Stimulated activated naive CD4-positive, alpha-beta T cell (primary cell): Measurements from ENCODE around the gene HSPB1.
A peak's percentile ranks its signal among the peaks of the same experiment; 100 is the strongest.
"Not testable (repeated sequence)": the region's sequence is repeated elsewhere in the genome, so short reads cannot be mapped to it uniquely, and the experiment has no call there.

Experiments used
- DNase-seq, 6 experiments: peaks; one replicate each; lab custom pipeline; 2025; lab: John Stamatoyannopoulos, UW

HSPB1 gene

DNA sequence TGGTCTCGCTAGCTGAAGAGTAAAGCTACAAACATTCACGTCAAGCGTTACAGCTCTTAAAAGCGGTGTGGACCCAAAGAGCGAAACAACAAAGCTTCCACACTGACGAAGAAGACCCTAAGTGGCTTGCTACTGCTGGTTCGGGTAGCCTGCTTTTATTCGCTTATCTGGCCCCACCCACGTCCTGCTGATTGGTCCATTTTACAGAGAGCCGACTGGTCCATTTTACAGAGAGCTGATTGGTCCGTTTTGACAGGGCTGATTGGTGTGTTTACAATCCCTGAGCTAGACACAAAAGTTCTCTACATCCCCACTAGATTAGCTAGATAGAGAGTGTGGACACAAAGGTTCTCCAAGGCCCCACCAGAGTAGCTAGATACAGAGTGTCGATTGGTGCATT is 6.4 kb downstream of the HSPB1 start:
- not testable (repeated sequence) for DNase-seq

DNA sequence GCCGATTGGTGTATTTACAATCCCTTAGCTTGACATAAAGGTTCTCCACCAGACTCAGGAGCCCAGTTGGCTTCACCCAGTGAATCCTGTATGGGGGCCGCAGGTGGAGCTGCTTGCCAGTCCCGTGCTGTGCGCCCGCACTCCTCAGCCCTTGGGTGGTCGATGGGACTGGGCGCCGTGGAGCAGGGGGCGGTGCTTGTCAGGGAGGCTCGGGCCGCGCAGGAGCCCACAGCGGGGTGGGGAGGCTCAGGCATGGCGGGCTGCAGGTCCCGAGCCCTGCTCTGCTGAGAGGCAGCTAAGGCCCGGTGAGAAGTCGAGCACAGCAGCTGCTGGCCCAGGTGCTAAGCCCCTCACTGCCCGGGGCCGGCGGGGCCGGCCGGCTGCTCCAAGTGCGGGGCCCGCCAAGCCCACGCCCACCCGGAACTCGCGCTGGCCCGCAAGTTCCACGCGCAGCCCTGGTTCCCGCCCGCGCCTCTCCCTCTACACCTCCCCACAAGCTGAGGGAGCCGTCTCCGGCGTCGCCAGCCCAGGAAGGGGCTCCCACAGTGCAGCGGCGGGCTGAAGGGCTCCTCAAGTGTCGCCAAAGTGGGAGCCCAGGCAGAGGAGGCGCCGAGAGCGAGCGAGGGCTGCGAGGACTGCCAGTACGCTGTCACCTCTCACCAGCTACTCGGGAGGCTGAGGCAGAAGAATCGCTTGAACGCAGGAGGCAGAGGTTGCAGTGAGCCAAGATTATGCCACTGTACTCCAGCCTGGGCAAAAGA is 7.0 kb downstream of the HSPB1 start:
- DNase-seq, result not testable (repeated sequence)

DNA sequence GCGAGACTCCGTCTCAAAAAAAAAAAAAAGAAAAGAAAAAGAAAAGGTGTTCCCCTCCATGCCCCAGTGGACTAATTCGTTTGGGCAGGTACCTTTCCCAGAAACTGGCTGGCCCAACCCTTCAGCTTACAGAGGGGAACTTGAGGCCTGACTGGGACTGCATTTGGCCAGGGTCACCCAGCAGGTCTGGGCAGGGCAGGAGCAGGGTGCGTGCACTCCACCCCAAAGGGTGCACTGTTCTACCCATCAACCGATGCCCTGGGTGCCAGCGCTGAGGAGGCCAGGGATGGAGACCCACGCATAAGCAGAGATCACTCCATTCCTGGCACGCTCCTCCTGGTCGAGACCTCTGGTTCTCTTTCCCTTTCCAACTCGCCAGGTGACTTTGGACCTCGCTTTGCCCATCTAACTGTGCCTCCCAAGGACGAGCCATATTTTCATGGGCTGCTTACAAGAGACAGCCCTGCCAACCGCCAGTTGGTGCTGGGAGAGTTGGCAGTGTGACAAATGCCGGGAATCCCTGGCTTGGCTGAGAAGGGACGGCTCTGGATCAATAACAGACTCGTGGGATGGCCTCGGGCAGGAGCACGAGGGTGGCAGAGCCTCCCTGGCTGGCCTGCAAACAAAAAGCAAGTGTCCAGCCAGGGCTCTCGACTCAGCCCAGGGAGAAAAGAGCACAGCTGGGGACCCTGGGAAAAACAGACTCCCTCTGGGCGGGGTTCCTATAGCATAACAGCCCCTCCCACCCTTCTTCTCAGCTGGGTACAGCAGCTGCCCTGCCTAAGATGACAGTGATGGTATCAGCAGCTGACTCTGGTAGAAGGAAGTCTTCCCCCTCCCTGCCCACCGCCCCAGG is 7.9 kb downstream of the HSPB1 start:
- no peak for DNase-seq

DNA sequence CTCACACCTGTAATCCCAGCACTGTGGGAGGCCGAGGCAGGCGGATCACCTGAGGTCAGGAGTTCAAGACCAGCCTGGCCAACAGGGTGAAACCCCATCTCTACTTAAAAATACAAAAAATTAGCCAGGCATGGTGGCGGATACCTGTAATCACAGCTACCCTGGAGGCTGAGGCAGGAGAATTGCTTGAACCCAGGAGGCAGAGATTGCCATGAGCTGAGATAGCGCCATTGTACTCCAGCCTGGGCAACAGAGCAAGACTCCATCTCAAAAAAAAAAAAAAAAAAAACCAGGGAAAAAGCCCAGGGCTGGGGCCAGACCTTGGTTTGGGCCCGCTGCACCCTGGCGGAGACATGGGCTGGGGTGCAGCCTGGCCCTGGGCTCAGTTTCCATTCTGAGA is 9.4 kb downstream of the HSPB1 start:
- not testable (repeated sequence) for DNase-seq

DNA sequence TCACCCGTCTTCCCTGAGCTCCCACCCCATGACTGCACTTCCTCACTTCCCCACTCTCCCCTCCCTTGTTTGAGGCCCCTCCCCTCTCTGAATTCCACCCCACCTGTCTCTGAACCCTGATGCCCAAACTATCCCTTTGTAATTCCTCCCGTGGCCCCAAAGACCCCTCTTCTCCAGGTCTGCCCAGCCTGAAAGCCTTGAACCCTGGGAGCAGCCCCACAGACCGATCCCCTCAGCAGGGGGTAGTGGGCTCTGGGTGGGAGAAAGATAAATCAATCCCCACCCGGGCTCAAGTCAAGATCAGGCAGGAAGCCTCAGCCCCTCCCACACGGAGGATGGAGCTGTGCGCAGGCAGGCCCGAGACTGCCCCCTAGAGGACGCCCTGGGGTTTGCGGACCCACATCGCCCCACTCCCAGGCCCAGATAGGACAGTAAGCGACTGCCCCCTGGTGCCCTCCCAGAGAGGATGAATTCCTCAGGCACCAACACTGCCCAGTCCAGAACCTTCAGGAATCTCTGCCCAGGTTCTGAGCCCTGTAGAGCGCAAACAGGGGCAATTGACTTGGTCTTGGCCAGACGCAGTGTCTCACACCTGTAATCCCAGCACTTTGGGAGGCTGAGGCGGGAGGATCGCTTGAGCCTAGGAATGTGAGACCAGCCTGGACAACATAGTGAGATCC is 11.7 kb downstream of the HSPB1 start:
- DNase-seq, result peak; percentile 86 to 96 (median 92)

DNA sequence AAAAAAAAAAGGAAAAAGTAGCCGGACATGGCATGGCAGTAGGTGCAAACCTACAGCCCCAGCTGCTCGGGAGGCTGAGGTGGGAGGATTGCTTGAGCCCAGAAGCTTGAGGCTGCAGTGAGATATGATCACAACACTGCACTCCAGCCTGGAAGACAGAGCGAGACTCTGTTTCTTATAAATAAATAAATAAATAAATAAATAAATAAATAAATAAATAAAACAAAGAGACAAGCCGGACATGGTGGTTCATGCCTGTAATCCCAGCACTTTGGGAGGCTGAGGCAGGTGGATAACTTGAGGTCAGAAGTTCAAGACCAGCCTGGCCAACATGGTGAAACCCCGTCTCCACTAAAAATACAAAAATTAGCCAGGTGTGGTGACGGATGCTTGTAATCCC is 12.3 kb downstream of the HSPB1 start:
- DNase-seq, result not testable (repeated sequence)

DNA sequence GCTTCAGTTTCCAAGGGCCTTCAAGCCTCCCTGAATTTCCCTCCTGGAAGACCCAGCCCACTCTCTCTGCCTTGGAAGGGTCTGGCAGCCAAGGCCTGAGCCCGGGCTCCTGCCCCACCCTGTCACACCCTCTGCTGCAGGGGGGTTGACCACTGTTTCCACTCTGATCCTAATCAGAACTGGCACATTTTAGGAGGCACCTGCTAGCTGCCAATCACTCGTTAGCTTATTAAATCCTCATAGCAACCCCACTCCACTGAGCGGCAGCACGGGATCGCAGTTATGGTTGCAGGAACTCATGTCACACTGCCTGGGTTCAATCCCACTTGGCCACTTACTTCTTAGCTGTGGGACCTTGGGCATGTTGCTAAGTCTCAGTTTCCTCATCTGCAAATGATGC is 12.9 kb downstream of the HSPB1 start:
- no peak for DNase-seq

DNA sequence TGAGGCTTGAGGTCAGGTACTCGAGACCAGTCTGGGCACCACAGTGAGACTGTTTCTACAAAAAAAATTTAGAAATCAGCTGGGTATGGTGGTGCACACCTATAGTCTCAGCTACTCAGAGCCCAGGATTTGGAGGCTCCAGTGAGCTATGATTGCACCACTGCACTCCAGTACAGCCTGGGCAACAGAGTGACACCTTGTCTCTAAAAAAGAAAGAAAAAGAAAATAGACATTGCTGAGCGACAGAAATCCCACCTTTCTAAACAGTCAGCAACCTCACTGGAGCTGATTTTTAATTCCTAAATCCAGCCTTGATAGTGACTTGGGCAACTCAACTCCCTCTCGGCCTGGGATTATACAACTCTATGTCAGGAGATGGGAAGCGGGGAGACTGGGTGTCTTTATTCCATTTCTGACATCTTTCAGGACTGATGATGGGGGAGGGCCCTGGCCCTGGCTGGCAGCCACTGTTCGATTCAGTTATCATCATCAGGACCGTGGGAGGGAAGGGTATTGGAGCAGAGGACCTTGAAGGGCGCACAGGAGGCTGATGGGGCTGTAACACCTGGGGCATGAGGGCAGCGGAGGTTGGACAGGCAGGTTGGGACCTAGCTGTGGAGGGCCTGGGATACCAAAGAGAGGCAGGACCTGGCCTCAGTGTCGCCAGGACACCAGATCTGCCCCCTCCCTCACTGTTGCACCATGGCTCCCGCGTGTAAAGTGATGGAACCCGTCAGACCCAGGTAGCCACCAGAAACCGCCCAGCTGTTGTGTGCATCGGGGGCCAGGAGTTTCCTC is 14.7 kb downstream of the HSPB1 start:
- no peak for DNase-seq

DNA sequence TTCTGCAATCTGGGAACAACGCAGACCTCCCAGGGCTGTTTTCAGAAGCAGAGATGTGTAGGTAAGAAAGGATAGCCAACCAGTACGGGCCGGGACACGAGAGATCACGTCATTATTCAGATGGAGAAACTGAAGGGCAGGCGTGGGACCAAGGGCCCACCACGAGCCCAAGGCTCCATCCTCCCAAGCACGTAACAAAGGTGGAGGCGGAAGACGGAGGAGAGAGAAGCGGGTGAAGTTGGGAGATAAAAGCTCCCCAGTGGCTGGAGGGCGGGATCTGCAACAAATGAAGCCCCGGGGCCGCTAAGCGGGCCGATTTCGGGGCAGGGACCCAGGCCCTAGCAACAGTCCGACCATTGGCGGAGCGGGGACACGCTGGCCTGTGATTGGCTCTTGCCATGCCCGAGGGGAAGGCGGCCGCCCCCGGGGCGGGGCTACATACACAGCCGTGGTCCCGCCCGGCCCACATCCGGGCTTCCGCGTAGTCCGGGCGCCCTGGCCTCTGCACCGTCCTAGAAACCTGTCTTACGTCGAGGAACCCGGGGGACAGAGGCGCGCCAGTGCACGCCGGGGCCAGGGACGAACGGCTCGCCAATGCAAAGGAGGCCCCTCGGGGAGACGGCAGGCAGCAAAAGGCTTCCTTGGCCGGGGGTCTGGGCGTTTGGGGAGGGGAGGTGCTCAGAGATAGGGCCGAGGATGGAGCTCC is 15.5 kb downstream of the HSPB1 start:
- DNase-seq, result peak; percentile 89 to 96 (median 92)

DNA sequence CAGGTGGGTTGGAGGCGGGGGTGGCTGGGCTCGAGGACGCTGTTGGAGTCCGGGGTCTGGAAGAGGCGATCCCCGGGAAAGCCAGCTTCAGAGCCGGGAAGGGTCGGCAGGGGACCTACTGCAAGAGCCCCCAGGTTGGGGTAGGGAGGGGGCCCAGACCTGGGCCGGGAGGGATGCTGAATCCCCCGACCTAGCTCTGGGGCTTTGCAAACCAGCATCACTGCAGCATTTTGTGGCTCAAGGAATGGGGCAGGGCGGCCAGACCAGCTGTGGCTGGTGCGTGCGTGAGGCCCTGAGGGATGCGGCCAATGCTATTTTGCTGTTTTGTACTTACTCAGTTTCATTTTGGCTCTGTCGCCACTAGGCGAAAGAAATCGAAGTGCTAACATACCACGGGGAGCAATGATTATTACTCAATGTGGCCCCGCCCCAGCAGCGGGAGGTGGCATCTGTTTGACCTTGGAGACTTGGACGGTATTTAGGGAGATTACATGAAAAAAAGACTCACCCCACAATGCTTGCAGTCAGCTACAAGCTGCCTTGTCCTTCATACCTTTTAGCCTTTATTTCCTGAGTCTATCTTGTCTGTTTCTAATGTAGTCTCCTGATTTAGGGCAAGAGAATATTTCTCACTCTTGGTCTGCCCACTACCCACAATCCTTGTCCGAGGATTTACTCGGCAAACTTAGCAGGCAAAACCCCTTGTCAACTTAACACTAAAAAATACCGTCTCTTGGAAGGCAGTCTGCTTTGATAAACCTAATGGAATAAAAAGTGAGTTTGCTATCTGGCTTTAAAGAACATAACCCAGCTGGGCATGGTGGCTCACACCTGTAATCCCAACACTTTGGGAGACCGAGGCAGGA is 16.2 kb downstream of the HSPB1 start:
- peak; percentile 14 to 70 (median 57) for DNase-seq

DNA sequence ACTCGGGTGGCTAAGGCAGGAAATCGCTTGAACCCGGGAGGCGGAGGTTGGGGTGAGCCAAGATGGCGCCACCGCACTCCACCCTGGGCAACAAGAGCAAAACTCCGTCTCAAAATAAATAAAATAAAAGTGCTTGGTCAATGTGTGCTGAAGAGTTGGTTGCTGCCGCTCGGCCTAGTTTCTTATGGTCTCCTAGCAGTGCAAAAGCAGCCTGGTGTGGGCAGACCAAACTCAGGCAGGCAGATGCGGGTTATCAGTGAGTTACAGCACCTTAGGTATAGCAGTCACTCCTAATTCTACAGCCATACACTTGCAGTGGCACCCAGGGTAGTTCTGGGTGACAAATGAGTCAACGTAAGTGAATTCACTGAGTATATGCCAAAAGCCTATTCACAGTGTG is 22.6 kb downstream of the HSPB1 start:
- DNase-seq, result no peak

DNA sequence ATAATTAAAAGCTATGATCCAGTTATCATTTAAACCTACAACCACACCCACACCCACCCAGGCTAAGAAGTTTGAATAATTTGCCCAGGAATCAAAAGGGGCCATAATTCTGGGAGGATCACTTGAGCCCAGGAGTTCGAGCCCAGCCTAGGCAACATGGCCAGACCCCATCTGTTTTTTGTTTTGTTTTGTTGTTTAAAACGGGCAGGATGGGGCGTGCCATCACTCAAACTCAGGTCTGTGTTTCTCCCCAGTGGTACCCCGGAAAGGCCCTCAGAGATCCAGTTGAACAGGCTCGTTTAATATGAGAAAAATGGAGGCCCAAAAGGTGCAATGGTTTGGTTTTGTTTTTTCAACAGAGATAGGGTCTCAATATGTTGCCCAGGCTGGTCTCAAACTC is 23.3 kb downstream of the HSPB1 start:
- no peak for DNase-seq

DNA sequence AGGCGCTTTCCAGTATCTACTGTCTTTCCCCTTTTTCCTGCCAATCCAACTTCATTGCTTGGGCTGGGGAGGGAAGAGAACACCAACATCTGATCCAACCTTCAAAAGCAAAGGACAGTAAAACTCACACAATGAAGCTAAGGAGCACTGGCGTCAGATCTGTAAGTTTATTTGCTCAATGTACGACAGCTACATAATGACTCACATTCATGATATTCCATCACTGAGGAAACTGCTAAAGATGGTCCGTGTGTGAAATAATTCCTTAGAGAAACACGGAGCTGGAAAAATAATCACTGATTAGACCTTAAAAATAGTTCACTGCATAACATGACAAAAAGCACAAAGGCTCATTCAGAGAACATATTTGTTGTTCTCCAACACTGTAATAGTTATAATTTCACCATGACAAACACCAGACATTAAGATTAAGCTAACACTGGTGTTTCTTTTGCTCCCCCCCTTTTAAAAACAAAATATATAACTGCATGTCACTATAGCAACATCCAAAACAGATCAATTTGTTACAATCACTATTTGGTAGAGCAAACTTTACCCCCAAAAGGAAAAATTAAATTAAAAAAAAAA is 24.3 kb downstream of the HSPB1 start:
- DNase-seq, result no peak

DNA sequence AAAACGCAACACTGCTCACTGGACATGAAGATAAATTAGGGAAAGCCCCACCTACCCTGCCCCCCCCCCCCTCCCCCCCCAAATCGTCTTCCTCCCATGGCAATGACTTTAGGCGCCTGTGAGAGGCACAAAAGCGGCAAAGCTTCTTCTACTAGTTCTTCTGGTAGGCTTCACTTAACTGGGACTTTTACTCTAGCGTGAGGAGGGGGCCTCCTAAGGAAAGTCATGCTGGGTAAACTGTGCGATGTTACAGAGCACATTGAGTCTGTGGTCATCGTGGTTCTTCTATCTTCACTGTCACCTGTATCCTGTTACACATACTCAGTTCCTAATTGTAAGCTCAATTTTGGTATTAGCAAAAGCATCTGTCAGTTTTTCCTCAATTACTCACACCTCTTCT is 25.1 kb downstream of the HSPB1 start:
- DNase-seq, result no peak

DNA sequence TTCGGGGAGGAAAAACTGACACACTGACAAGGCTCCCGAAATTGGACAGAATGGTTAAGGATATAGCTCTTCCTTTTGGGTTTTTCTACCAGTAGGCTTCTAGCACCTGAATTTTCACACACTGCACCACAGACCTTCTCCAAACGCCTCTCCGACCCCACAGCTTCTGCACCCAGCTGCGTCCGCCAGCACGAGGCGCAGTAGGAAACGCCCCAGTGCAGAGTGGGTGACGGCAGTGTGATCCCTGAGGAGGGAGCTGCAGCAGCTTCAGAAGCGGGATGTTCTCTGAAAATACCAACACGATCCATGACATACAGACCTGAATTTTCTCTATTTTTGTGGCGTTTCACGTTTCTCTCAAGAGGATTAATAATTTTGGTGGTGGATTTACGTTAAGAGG is 25.9 kb downstream of the HSPB1 start:
- DNase-seq, result no peak

DNA sequence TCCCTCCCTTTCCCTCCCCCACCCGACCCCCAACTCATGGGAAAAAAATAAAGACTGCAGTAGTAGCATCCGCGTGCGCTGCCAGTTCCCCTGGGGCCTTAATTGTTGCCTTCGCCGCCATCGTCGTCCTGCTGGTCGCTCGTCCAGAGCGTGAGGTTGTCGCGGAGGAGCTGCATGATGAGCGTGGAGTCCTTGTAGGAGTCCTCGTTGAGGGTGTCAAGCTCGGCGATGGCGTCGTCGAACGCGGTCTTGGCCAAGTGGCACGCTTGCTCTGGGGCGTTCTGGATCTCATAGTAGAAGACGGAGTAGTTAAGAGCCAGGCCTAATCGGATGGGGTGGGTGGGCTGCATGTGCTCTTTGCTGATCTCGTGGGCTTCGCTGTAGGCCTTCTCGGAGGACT is 27.0 kb downstream of the HSPB1 start:
- DNase-seq, result no peak

DNA sequence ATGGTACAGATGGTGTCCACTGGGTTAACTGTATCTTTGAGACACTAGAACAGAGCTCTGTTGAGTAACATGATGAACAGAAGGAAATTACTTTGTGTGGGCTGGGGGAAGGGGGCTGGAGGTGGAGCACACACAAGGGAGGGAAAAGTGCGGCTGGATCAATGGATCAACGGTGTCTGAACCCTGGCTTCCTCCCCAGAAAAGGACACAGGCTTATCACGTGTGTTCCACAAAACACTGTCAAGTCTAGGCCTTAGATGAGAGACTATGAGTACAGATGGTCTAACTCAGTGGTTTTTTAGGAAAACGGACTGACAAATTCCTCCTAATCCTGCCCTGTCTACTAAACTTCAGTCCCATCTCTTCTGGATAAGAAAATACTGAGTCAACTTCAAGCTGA is 27.8 kb downstream of the HSPB1 start:
- no peak for DNase-seq

DNA sequence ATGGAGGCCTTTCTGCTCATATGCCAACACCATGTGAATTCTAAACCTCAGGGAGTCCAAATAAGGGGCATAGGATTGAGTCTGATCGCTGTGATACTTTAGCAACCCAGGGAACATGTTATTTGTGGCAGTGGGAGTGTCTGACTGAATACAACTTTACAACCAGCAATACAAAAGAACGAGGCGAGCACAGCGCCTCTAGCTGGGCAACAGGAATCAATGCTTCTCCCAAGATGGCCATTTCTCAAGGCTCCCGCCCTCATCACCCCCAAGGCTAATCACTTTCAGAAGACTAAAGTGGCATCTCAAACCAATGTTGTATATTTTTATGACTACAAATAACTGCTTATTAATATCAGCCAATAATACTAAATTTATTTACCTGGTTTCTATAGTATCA is 28.2 kb downstream of the HSPB1 start:
- no peak for DNase-seq

DNA sequence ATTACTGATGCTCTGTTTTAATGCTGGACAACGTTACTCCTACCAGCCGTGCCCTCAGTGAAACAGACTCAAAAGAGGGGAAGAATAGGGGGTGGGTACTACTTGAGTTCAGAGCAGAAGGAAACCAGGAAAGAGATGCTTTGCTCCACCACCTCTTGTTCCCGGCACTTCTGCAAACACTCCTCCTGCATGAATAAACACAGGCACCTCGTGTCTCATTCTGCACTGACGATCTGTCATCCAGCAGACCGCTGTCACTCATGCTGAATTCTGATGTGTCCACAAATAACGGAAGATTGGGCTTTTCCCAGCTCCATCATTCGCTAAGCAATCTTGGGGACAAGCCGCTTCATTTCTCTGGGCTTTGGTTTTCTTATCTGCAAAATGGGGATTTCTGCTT is 29.6 kb downstream of the HSPB1 start:
- DNase-seq, result no peak

DNA sequence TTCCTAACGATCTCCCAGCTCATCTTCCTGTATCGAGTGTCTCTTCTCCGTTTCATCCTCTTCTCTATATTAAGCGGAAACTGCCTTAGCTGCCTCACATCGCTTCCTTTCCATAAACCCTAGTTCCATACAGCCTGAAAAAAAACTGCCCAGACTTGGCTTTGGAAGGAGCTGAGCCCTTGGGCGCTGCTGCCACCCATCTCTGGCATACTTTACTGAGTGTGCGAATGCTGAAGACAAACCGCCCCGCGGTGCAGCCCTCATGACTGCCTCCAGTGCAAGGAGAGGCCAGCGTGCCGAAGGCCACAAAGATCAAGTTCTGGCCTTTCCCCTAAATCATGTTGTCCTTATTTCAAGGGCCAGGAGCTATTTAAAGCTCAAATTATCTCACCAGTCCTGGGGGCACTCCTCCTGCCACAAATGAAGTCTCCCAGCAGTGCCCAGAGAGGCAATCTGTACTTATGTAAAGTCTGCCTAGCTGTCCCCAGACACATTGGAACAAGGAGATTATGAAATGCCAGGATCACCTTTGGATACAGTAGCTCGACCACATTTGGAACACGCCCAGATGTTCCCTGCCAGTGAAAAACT is 31.1 kb downstream of the HSPB1 start:
- no peak for DNase-seq
